CD4-positive, alpha-beta T cell treated with Interferon gamma for 1 hour (primary cell): ENCODE data around the gene DDRGK1.

ENCODE experiments used
- DNase-seq: peaks from one replicate; pipeline ENCODE4 v3.0.0-alpha.2; 2020

The DDRGK1 gene

DNA sequence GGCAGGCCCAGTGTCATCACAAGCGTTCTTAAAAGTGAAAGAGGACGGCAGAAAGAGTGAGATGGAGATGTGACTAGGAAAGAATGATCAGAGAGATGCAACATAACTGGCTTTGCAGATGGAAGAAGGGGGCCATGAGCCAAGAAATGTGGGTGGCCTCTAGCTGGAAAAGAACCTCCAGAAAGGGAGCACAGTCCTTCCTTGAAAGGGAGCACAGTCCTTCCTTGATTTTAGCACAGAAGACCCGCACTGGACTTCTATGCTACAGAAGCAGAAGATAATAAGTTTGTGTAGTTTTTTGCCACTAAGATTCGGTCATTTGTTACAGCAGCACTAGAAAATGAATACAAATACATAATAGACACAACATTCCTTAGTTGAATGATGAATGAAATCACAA, 24.2 kb downstream of the DDRGK1 start:
- no peak for DNase-seq

DNA sequence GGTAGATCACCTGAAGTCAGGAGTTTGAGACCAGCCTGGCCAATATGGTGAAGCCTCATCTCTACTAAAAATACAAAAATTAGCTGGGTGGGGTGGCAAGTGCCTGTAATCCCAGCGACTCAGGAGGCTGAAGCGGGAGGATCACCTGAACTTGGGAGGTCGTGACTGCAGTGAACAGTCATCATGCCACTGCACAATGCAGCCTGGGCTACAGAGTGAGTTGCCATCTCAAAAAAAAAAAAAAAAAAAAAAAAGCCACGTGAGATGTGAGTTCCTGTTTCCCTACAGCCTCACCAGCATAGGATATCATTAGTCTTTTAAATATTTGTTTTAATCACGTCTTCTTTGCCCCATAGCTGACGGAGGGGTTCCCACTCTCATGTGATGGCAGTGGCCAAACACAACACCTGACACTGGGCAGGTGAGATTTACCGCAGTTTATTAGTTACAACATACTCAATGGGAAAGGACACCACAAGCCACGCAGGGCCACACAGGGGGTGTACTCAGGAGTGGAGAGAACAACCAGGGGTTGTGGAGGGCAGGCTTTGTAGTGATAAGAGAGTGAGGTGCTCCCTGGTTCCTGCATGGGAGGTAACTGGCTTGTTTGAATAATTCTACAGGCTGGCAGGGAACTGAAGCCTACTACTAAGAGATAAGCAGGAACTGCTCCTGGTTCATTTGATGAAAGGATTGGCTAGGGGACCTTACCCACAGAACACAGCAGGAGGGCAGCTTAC, 26.6 kb downstream of the DDRGK1 start:
- no peak for DNase-seq

DNA sequence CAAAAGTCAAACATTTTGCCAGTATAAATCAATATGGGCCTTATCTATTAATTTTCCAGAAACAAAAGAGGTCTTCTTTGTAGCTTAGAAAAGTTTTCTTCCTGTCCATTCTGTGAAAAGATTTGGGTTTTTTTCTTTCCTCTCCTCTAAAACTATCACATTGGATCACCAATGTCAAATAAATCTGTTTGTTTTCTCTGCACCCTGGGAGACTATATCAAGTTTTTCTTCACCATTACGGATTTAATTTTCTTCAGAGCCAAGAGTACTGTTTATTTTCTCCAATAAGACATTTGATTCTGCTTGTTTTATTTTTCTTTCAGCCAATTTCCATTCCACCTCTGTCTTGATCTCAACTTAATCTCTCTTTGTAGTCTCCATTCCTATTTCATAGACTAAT, 29.2 kb downstream of the DDRGK1 start:
- no peak for DNase-seq

DNA sequence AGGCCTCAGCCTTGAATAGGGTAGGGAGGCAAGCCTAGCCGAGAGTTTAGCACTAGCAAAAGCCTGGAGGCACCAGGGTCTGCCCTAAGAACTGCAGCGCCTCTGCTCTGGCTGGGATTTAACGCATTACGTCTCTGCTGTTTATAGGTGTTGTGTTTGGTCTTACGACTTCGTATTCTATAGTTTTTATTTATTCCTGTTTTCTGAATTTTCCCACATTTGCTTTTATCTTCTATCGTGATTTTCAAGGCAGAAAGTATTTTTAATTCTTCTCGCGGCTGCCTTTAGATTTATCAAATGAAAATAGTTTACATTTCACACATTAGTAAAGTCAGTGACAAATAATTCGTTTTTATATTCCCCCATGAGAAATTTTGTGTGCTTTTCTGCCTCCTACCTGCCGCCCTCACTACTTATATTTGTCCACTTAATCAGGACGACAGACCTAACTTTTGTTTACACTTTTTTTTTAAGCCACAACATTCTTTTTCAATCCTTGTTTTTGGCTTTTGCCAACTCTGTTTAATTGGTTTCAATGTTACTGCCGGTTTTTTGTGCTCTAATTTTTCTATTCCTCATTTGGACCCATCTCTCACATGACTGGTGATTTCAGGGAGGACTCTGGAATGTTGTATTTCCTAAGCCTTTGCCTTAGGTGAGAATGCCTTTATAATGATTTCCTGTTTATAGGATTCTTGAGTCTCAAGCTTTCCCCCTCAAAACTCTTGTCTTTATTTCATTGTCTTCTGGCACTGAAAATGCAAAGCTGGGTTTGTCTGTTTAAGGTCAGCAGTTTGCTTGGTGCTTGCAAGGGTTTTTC, 29.8 kb downstream of the DDRGK1 start:
- DNase-seq, result no peak

DNA sequence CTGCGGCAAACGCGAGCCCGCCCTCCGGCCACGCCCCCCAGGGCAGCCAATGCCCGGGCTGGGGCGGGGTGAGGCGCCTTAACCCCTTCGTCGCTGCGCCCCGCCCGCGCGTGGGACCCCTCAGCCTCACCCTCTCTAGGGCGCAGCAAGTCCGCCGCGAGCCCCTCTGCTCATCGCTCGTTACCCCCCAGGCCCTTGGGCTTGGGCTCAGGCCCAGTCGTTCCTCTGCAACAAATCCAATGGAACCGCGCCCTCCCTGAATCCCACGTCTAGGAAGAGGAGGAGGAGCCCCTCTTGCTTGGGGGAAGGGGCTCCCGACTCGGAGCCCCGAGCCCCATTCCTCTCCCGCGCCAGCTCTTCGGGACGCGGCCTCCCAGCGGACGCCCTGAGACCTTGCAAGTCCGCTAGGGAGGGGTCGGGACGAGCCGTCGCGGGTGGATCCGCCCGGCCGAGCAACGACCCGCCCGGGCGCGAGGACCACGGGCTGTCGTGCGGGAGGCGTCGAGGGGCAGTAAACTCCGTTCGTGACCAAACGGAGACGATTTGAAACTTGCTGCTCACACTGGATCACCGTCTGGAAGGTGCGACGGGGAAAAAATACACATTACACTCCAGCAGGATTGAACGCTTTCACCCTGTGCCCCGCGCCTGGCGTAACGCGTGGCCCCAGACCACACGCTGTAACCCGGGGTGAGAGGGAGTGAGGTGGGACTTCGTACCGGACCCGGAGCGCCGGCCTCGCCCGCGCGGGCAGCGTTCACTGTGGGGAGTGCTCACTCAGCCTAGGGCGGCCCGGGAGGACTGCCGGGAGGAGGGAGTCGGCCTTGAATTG, 30.7 kb downstream of the DDRGK1 start:
- DNase-seq, result peak; percentile 89

GRCh38 chr20:3172933-3173609, 31.4 kb downstream of the DDRGK1 start, which contains the start of gene LZTS3:
LZTS3 (minus strand) TSS chr20:3173549; CDS start chr20:3167163, 6,386 bp downstream.
- DNase-seq, result peak; percentile 92

- DNase-seq, result no peak
Measured at GRCh38 chr20:3172126-3172932, 32.2 kb downstream of the DDRGK1 start.

DNA sequence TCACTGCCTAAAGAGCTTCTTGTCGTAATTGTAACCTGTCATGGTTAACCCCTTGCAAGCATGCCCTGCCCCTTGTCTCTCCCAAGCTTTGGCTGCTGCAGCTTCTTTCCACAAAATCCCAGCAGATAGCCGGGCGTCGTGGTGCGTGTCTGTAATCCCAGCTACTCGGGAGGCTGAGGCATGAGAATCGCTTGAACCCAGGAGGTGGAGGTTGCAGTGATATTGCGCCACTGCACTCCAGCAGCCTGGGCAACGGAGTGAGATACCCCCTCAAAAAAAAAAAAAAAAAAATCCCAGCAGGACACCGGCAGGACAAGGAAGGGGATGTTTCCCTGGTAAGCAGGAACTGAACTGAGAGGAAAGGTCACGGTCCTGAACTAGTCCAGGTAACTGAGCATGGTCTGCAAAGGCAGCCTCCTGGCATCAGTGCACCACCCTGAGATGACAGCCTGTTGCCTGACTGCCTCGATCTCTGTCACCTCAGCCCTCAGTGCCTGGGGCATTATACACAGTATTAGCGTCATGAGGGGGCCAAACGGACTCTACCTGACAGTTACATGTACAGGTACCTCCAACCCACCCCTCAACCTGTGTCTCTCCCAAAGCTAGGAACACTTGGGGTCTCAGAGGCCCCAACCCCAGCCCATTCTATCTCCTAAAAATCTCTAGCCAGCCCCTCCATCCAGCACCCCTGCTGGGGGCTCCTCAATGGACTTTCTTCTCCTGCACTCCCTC, 32.9 kb downstream of the DDRGK1 start:
- no peak for DNase-seq

- no peak for DNase-seq
Measured at GRCh38 chr20:3168829-3169590, 35.5 kb downstream of the DDRGK1 start.

DNA sequence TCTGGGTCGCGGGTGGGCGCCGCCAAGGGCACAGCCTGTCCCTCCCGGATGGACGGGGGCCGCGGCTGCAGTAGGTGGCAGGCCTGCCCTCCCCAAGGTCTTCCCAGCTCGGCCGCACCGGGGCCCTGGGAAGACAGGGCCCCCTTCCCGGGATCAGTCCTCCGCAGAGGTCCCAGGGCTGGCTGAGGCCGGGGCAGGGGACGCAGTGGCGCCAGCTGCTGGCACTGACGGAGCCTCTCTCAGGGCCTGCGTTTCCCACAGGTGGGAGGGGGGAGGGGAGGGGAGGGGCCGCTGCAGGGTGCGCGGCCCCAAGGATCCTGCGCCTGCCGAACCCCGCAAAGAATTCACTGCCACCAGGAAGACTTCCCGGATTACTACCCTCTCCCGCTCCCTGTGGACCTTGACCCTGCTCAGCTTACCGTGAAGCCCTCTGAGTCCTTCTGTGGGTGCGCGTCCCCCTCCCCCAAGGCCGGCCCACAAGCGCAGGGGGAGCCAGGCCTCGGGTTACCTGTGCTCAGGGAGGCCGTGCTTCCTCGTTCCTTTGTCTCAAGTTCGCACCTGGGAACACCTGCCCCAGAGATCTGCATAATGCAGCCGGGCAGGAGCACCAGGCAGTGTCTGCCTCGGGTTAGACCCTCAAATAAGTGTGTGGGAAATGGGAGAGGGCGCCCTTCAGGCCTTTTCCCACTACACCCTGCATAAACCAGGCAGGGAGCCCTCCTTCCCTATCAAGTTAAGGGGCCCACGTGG, 36.2 kb downstream of the DDRGK1 start:
- no peak for DNase-seq

- DNase-seq, result no peak
Measured at GRCh38 chr20:3167738-3168078, 36.8 kb downstream of the DDRGK1 start.

GRCh38 chr20:3166913-3167342, 37.6 kb downstream of the DDRGK1 start:
- no peak for DNase-seq

- no peak for DNase-seq
Measured at GRCh38 chr20:3166338-3166912, 38.1 kb downstream of the DDRGK1 start.

GRCh38 chr20:3165473-3166337, 38.8 kb downstream of the DDRGK1 start:
- DNase-seq, result no peak

DNA sequence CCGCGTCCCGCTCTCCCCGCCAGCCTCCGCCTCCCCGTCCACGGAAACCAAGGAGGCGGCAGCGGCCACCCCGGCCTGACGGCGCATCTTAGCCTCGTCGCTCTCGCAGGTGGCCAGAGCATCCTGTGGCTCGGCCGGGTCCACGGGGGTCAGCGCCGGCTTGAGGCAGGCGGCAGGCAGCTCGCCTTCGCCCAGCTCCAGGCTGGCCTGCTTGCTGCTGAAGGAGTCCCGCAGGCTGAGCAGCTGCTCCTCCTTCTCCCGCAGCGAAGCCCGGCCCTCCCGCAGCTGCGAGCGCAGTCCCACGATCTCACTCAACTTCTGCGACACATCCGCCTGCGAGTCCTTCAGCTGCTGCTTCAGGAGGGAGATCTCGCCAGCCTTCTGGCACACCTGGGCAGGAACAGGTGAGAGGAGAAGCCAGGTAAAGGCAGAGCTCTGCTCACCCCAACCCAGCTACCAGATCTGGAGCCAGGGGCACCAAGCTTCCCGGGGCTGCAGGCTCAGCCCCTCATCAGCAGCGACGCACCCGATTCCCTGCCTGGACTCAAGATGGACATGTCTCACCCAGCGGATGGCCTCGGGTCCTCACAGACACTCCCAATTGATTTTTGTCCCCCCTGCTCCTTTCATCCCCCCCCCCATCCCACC, 39.6 kb downstream of the DDRGK1 start:
- no peak for DNase-seq

GRCh38 chr20:3164043-3164762, 40.3 kb downstream of the DDRGK1 start:
- DNase-seq, result no peak
